Measurements from ENCODE around the gene KIAA1614. TPM values are rescaled to one million over a fixed set of nuclear protein-coding genes. Genes with fewer than 3 reads are reported as not detected.

The KIAA1614 gene
- total and polyA plus RNA-seq, 10 of the 15 experiments (the other 5 are each of a cell fraction or from before 2014, with no cell fraction given) = 0.03 to 1.0 (median 0.26) TPM; not detected in 1

DNA sequence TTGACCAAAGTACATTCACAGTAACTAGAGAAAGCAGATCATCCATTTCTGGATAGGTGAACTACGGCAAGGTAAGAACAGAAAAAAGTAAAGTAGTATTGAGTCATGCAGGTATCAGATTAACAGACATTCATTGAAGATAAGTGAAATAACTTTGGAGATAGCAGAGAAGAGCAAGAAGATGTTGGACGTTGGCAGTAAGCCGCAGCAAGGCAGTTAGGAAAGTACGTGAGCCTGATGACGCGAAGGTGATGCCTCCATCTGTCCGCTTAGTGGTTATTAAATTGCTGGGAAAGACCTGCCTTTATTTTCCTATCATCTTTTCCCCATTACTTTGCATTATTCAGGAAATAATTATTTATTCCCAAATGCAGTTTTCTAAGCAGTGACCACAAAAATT lies 24.9 kb upstream of the KIAA1614 start:
- intact Hi-C loops (cut with micrococcal nuclease; ENCODE audit: unreplicated experiment) = loop anchor here (10.0 kb wide), 1 partner anchor 537 kb away; no protein-coding TSS in a partner anchor
- no peak for TF ChIP-seq ZZZ3 (IDR thresholded peaks at IDR 0.05; ENCODE audit: control insufficient read depth, insufficient read length, low read depth)
- TF ChIP-seq, protein P1, sequence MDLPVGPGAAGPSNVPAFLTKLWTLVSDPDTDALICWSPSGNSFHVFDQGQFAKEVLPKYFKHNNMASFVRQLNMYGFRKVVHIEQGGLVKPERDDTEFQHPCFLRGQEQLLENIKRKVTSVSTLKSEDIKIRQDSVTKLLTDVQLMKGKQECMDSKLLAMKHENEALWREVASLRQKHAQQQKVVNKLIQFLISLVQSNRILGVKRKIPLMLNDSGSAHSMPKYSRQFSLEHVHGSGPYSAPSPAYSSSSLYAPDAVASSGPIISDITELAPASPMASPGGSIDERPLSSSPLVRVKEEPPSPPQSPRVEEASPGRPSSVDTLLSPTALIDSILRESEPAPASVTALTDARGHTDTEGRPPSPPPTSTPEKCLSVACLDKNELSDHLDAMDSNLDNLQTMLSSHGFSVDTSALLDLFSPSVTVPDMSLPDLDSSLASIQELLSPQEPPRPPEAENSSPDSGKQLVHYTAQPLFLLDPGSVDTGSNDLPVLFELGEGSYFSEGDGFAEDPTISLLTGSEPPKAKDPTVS (IDR thresholded peaks at IDR 0.05; ENCODE audit: low read depth, low read length) = no peak
- no peak for TF ChIP-seq HCFC1 (IDR thresholded peaks at IDR 0.05; ENCODE audit: low read length)
- TF ChIP-seq CEBPB (IDR thresholded peaks at IDR 0.05; ENCODE audit: borderline replicate concordance in 1 of 2, low read depth in 2 of 2, low read length in 2 of 2) = no peak
- no peak for TF ChIP-seq SUPT20H (IDR thresholded peaks at IDR 0.05; ENCODE audit: borderline replicate concordance, control insufficient read depth, low read depth, low read length)
- TF ChIP-seq SREBF2 (IDR thresholded peaks at IDR 0.05; ENCODE audit: low read length) = no peak
- no peak for TF ChIP-seq ZNF207 (IDR thresholded peaks at IDR 0.05; ENCODE audit: borderline replicate concordance)
- TF ChIP-seq, protein P2, sequence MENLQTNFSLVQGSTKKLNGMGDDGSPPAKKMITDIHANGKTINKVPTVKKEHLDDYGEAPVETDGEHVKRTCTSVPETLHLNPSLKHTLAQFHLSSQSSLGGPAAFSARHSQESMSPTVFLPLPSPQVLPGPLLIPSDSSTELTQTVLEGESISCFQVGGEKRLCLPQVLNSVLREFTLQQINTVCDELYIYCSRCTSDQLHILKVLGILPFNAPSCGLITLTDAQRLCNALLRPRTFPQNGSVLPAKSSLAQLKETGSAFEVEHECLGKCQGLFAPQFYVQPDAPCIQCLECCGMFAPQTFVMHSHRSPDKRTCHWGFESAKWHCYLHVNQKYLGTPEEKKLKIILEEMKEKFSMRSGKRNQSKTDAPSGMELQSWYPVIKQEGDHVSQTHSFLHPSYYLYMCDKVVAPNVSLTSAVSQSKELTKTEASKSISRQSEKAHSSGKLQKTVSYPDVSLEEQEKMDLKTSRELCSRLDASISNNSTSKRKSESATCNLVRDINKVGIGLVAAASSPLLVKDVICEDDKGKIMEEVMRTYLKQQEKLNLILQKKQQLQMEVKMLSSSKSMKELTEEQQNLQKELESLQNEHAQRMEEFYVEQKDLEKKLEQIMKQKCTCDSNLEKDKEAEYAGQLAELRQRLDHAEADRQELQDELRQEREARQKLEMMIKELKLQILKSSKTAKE (IDR thresholded peaks at IDR 0.05; ENCODE audit: low read depth, poor library complexity, severe bottlenecking) = no peak
- TF ChIP-seq, protein P3, sequence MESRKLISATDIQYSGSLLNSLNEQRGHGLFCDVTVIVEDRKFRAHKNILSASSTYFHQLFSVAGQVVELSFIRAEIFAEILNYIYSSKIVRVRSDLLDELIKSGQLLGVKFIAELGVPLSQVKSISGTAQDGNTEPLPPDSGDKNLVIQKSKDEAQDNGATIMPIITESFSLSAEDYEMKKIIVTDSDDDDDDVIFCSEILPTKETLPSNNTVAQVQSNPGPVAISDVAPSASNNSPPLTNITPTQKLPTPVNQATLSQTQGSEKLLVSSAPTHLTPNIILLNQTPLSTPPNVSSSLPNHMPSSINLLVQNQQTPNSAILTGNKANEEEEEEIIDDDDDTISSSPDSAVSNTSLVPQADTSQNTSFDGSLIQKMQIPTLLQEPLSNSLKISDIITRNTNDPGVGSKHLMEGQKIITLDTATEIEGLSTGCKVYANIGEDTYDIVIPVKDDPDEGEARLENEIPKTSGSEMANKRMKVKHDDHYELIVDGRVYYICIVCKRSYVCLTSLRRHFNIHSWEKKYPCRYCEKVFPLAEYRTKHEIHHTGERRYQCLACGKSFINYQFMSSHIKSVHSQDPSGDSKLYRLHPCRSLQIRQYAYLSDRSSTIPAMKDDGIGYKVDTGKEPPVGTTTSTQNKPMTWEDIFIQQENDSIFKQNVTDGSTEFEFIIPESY (IDR thresholded peaks at IDR 0.05) = no peak
- no peak for TF ChIP-seq TAF1 (IDR thresholded peaks at IDR 0.05; ENCODE audit: borderline replicate concordance, low read depth, low read length)
- no peak for TF ChIP-seq CREM (IDR thresholded peaks at IDR 0.05; ENCODE audit: low read depth)
- TF ChIP-seq, protein P4, sequence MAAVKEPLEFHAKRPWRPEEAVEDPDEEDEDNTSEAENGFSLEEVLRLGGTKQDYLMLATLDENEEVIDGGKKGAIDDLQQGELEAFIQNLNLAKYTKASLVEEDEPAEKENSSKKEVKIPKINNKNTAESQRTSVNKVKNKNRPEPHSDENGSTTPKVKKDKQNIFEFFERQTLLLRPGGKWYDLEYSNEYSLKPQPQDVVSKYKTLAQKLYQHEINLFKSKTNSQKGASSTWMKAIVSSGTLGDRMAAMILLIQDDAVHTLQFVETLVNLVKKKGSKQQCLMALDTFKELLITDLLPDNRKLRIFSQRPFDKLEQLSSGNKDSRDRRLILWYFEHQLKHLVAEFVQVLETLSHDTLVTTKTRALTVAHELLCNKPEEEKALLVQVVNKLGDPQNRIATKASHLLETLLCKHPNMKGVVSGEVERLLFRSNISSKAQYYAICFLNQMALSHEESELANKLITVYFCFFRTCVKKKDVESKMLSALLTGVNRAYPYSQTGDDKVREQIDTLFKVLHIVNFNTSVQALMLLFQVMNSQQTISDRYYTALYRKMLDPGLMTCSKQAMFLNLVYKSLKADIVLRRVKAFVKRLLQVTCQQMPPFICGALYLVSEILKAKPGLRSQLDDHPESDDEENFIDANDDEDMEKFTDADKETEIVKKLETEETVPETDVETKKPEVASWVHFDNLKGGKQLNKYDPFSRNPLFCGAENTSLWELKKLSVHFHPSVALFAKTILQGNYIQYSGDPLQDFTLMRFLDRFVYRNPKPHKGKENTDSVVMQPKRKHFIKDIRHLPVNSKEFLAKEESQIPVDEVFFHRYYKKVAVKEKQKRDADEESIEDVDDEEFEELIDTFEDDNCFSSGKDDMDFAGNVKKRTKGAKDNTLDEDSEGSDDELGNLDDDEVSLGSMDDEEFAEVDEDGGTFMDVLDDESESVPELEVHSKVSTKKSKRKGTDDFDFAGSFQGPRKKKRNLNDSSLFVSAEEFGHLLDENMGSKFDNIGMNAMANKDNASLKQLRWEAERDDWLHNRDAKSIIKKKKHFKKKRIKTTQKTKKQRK (IDR thresholded peaks at IDR 0.05; ENCODE audit: low read depth, low read length) = no peak
- TF ChIP-seq RCOR1 (conservative IDR thresholded peaks at IDR 0.05; ENCODE audit: low read depth, low read length) = no peak
- TF ChIP-seq CHD1 (IDR thresholded peaks at IDR 0.05; ENCODE audit: low read depth, low read length) = no peak
- no peak for TF ChIP-seq CREB1 (IDR thresholded peaks at IDR 0.05; ENCODE audit: low read depth)
- TF ChIP-seq PML (IDR thresholded peaks at IDR 0.05; ENCODE audit: low read length) = no peak

More for the DNA sequence above, 24.9 kb upstream of the KIAA1614 start:
- H3K9me3 ChIP-seq (replicated peaks; ENCODE audit: control insufficient read depth, insufficient read depth, low read length) = no peaks in the 10 kb centered on the region
- BruUV-seq (replicated peaks) = no TSS peak
- WGBS (ENCODE audit: insufficient coverage, insufficient replicate concordance, low lambda C conversion rate, missing lambda C conversion rate) = 99% methylated on average over 7 of the region's 7 CpGs
- peaks cover 8% of the 10 kb centered on the region for H3K4me1 ChIP-seq (ENCODE audit: control insufficient read depth, insufficient read depth, low read length)
- H3K27me3 ChIP-seq (replicated peaks in 1 of 2; ENCODE audit: control insufficient read depth in 2 of 2, insufficient read depth in 2 of 2, low read length in 1 of 2) = no peaks in the 10 kb centered on the region
- in situ Hi-C loops (cut with MboI) = no loop called here
- H3K79me2 ChIP-seq (ENCODE audit: control insufficient read depth, insufficient read depth, low read length) = no peaks in the 10 kb centered on the region
- no peaks in the 10 kb centered on the region for H4K20me1 ChIP-seq (ENCODE audit: control insufficient read depth, insufficient read depth)
- no peak overlapping the region for H2AFZ ChIP-seq (ENCODE audit: control insufficient read depth, low read depth, low read length)
- H3K4me2 ChIP-seq (ENCODE audit: control insufficient read depth, insufficient read depth) = no peak overlapping the region
- POLR2A ChIA-PET = interaction anchor here (1.1 to 1.2 kb wide), 2 partner anchors 13 to 253 kb away, joined by 3 to 4 read pairs; no protein-coding TSS in a partner anchor
- H3K27ac ChIP-seq (ENCODE audit: control insufficient read depth, insufficient read depth) = no peak overlapping the region
- no peak overlapping the region for H3K9ac ChIP-seq (ENCODE audit: control insufficient read depth, insufficient read depth, low read length)
- H3K36me3 ChIP-seq (ENCODE audit: control insufficient read depth in 2 of 2, insufficient read depth in 2 of 2, low read length in 1 of 2) = no peaks in the 10 kb centered on the region
- DNase-seq (ENCODE audit: low read depth, low spot score) (no peak), FAIRE-seq (no peak), ATAC-seq (no peak)
- H3K4me3 ChIP-seq = no peak overlapping the region
- SMC1A ChIA-PET (ENCODE audit: uncharacterized antibody, unreplicated experiment) = interaction anchor here (1.1 to 9.3 kb wide), 10 partner anchors 10 to 278 kb away, joined by 3 to 304 read pairs (median 5); partner anchors contain the start of gene KIAA1614
- CTCF ChIA-PET = interaction anchor here (0.7 to 12.7 kb wide), 7 partner anchors 24 to 254 kb away, joined by 3 to 344 read pairs (median 4); partner anchors contain the start of gene KIAA1614
- RAD21 ChIA-PET (ENCODE audit: unreplicated experiment) = interaction anchor here (0.8 to 8.9 kb wide), 11 partner anchors 21 to 278 kb away, joined by 3 to 151 read pairs (median 4); partner anchors contain the start of gene KIAA1614

Measured in GM12878 (cell line).